OCI-LY1 (cell line): ENCODE data around the gene RAD54L2.

Experiments used
- EZH2 ChIP-seq: fragments of 200-600 bp; sonication (generic), shearing (Covaris generic); IDR thresholded peaks from 2 replicates; pipeline ENCODE4 v1.8.0; 2017; ENCODE audit warnings: borderline replicate concordance, mixed run types, mild to moderate bottlenecking, antibody characterized with exemption, low read length, moderate library complexity, mixed read lengths
- TF ChIP-seq, protein P1 (sequence below): fragments of 200-600 bp; sonication (generic), shearing (Covaris generic); IDR thresholded peaks from 2 replicates; pipeline ENCODE4 v1.5.1; 2017; ENCODE audit warnings: mild to moderate bottlenecking, antibody characterized with exemption, low read length, moderate library complexity, mixed read lengths

DNA sequence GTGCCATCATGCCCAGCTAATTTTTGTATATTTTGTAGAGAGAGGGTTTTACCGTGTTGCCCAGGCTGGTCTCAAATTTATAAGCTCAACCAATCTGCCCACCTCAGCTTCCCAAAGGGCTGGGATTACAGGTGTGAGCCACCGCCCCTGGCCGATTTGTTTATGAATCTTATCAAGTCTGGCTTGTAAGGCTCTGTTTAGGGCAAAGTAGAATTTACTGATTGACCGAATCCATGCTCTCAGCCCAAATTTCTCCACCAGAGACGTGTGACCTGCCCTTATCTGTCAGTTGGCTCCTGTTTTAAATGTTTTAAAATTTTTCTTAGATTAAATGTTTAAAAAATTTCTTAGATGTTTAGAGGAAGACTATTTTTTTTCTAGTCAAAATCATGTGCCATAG, 19.5 kb downstream of the RAD54L2 start:
- TF ChIP-seq, protein P1, sequence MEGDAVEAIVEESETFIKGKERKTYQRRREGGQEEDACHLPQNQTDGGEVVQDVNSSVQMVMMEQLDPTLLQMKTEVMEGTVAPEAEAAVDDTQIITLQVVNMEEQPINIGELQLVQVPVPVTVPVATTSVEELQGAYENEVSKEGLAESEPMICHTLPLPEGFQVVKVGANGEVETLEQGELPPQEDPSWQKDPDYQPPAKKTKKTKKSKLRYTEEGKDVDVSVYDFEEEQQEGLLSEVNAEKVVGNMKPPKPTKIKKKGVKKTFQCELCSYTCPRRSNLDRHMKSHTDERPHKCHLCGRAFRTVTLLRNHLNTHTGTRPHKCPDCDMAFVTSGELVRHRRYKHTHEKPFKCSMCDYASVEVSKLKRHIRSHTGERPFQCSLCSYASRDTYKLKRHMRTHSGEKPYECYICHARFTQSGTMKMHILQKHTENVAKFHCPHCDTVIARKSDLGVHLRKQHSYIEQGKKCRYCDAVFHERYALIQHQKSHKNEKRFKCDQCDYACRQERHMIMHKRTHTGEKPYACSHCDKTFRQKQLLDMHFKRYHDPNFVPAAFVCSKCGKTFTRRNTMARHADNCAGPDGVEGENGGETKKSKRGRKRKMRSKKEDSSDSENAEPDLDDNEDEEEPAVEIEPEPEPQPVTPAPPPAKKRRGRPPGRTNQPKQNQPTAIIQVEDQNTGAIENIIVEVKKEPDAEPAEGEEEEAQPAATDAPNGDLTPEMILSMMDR = no peak
- TF ChIP-seq EZH2 = no peak
